Mesodermal cell (in vitro differentiated cells): ENCODE results near the gene TNS1.

Source experiments
- H3K27ac ChIP-seq: 2 replicates; pipeline ENCODE4 v1.7.0; 2013; ENCODE audit warnings: mild to moderate bottlenecking, low read depth, low read length, moderate library complexity; ENCODE audit not compliant: severe bottlenecking
- H3K36me3 ChIP-seq: 2 replicates; pipeline ENCODE4 v1.7.1; 2013; ENCODE audit warnings: mild to moderate bottlenecking, low read length, moderate library complexity; ENCODE audit not compliant: control insufficient read depth, insufficient read depth
- H3K4me1 ChIP-seq: one replicate; pipeline ENCODE4 v1.7.1; 2013; ENCODE audit warnings: mild to moderate bottlenecking, low read length; ENCODE audit not compliant: insufficient read depth, control insufficient read depth, poor library complexity, severe bottlenecking
- H3K4me3 ChIP-seq: 2 replicates; pipeline ENCODE4 v1.7.0; 2013; ENCODE audit warnings: low read length, control low read depth, mild to moderate bottlenecking; ENCODE audit not compliant: insufficient read depth, poor library complexity, severe bottlenecking; ENCODE audit errors: extremely low read depth
- H3K9me3 ChIP-seq: 2 replicates; pipeline ENCODE4 v1.7.1; 2013; ENCODE audit warnings: mild to moderate bottlenecking, low read length, moderate library complexity; ENCODE audit not compliant: control insufficient read depth
- WGBS, 2 experiments: methylation state at CpG; one replicate each; pipeline ENCODE4 v1.1.5; 2013; ENCODE audit warnings: missing lambda C conversion rate in 2 of 2; ENCODE audit not compliant: insufficient coverage in 2 of 2; 5-methylcytosine and 5-hydroxymethylcytosine counted together

Gene TNS1

DNA sequence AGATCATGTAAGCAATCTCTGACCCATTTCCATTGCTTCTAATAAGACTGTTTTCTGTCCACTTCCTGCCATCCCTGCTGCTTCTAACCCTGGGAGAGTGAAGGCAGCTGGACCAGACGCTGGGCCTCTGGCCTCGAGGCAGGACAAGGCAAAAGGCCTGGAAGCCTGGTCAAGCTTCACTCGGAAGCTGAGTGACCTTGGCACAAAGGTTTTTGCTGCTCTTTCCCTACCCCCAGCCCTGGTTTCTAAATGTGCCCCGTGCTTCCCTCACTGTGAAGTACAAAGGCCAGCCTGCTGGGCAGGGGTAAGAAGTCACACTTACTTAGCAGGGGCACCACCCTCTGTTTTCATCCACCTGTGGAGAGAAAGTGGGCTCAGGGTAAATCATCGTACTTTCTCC is 195.0 kb downstream of the TNS1 start:
- H3K9me3 ChIP-seq = no peaks in the 10 kb centered on the region
- peaks cover 51% of the 10 kb centered on the region for H3K36me3 ChIP-seq
- H3K4me3 ChIP-seq = no peak overlapping the region
- no peaks in the 10 kb centered on the region for H3K4me1 ChIP-seq
- WGBS, 2 experiments = 65 to 76% methylated on average over 3 to 4 of the region's 5 CpGs
- H3K27ac ChIP-seq = no peak overlapping the region

DNA sequence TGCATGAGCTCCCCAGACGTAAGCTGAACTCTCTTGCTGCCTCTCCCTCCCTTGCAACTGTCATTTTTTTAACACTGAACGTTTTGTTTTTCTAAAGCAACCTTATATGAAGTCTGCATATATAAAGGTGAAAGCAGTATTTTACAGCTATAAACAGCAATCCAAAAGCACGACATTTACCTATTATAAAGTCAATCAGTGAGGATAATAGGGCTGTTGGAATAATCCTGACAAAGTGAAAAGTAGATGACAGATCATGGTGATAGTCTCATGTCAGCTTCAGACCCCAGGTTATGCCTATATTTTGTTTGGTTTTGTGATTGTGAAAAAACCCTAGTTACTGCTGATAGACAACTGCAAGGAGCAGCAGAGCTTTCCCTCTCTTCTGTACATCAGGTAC is 195.8 kb downstream of the TNS1 start:
- H3K27ac ChIP-seq = no peak overlapping the region
- H3K9me3 ChIP-seq = no peaks in the 10 kb centered on the region
- H3K36me3 ChIP-seq = peaks cover 46% of the 10 kb centered on the region
- no peak overlapping the region for H3K4me3 ChIP-seq
- WGBS, 2 experiments = 100% methylated on average over 1 of the region's 3 CpGs
- H3K4me1 ChIP-seq = no peaks in the 10 kb centered on the region

DNA sequence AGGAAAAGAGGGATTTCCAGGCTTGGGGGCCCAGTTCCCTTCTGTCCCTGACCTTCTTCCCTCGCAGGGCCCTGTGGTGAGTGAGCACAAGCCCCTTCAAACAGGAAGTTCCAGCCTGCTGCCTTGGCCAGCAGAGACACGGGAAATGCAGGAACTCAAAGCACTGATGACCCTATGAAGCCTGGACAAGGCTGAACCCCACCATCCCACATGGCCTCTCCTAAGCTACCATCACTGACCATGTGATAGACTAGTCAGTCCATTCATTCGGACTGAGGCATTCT is 196.4 kb downstream of the TNS1 start:
- Histone ChIP-seq H3K9me3 (no peaks in the 10 kb centered on the region), H3K27ac (no peak overlapping the region), H3K4me3 (no peak overlapping the region), H3K4me1 (no peaks in the 10 kb centered on the region), H3K36me3 (peaks cover 41% of the 10 kb centered on the region)
- 92 to 96% methylated on average over 2 of the region's 3 CpGs for WGBS, 2 experiments

DNA sequence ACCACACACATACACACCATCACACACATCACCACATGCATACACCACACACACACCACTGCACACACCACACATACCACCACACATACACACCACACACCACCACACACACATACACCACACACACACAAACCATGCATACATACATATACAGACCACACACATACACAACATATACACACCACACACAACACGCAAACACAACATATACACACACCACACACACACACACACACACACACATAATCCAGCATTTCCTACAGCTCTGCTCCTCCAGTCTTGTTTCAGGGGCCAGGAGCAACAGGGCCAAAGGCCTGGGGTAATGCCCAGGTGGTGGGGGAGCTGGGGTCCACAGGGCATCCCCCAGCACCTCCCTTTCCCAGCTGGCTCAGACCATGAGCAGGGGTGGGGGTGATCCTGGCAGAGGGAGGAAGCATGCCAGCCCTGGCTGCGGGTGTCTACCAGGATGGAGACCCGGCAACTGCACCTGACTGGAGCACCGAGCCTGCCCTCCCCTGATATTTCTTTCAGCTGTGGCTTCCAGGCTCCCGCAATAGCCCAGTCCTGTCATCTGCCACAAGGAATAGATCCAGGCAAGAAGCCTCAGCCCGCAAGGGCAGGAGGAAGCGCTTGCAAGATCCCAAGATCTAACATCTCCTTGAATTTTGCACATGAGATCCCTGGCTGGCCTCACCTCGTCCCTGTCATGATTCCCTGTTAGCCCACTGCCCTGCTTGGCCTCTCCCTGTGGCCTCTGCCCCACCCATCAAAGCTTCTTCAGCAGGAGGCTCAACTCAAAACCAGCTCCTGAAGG is 196.9 kb downstream of the TNS1 start:
- no peak overlapping the region for H3K4me3 ChIP-seq
- peaks cover 36% of the 10 kb centered on the region for H3K36me3 ChIP-seq
- H3K27ac ChIP-seq = no peak overlapping the region
- no peaks in the 10 kb centered on the region for H3K9me3 ChIP-seq
- H3K4me1 ChIP-seq = no peaks in the 10 kb centered on the region
- WGBS, 2 experiments = 91 to 94% methylated on average over 6 to 7 of the region's 8 CpGs

DNA sequence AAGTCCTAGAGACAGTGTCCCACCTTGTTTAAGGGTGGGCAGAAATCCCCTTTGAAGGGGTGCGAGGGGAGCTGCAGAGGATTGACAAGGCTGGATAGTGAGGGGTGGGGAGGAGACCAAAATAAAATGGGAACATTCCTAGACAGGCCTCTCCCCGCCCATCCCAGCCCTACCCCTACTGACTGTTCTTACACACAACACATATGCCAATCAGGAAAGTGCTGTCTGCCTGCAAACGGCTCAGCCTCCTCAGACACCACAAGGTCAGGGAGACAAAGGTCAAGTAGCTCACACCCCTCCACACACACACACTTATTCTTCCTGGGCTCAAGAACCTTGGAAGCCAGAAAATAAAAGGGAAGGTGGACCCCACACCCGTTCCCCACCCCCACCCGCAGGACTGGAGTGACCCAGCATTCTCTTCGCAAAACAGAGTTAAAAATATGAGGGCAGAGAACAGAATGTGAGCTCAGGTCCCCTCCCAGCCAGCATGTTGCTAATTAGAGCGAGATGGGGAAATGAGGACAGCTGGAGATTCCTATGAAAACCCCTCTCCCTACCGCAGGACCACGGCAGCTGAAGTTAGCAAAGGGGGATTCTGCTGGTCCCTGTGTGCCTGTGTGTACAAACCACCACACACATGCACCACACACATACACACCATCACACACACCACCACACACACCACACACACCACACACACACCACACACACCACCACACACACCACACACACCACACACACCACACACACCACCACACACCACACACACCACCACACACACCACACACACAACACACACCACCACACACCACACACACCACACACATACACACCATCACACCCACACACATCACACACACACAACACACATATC is 197.8 kb downstream of the TNS1 start:
- H3K36me3 ChIP-seq = peaks cover 30% of the 10 kb centered on the region
- H3K27ac ChIP-seq = no peak overlapping the region
- H3K4me3 ChIP-seq = no peak overlapping the region
- H3K9me3 ChIP-seq = no peaks in the 10 kb centered on the region
- 35 to 77% methylated on average over 2 to 4 of the region's 9 CpGs for WGBS, 2 experiments
- H3K4me1 ChIP-seq = no peaks in the 10 kb centered on the region

DNA sequence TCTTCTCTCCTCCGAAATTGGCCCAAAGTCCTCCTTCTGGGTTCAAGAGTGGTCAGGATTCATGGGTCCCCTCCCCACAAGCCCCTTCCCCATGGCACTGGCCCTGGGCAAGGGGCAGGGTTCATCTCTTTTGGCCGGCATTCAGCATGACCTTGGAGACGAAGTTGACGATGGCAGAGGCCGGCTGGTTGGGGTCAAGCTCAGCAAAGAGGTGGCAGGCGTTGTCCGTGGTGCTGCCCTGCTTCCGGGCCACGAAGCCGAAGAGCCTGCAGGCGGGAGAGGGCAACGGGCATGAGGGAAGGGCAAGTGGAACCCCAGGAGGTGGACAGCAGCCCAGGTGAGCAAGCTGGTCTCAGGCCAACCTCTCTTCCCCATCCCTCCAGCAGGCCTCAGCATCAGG is 198.5 kb downstream of the TNS1 start:
- Histone ChIP-seq H3K27ac (no peak overlapping the region), H3K4me1 (no peaks in the 10 kb centered on the region), H3K36me3 (peaks cover 23% of the 10 kb centered on the region), H3K9me3 (no peaks in the 10 kb centered on the region), H3K4me3 (no peak overlapping the region)
- 69 to 85% methylated on average over 9 to 12 of the region's 12 CpGs for WGBS, 2 experiments

DNA sequence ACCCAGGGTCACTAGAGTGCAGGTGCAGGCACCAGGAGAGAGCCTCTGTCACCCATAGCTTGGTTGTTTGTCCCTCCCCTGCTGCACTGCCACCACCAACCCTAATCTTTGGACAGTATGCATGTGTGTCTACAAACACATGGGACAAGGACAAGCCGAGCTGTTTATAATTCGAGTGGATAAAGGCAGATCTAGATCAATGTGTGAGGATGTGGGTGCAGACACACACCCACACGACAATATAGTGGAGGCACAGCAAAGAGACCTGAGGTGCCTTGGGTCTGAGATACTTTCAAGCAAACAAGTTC is 199.2 kb downstream of the TNS1 start:
- 94 to 100% methylated on average over 3 of the region's 3 CpGs for WGBS, 2 experiments
- H3K4me3 ChIP-seq = no peak overlapping the region
- no peak overlapping the region for H3K27ac ChIP-seq
- no peaks in the 10 kb centered on the region for H3K9me3 ChIP-seq
- H3K4me1 ChIP-seq = no peaks in the 10 kb centered on the region
- H3K36me3 ChIP-seq = peaks cover 19% of the 10 kb centered on the region

DNA sequence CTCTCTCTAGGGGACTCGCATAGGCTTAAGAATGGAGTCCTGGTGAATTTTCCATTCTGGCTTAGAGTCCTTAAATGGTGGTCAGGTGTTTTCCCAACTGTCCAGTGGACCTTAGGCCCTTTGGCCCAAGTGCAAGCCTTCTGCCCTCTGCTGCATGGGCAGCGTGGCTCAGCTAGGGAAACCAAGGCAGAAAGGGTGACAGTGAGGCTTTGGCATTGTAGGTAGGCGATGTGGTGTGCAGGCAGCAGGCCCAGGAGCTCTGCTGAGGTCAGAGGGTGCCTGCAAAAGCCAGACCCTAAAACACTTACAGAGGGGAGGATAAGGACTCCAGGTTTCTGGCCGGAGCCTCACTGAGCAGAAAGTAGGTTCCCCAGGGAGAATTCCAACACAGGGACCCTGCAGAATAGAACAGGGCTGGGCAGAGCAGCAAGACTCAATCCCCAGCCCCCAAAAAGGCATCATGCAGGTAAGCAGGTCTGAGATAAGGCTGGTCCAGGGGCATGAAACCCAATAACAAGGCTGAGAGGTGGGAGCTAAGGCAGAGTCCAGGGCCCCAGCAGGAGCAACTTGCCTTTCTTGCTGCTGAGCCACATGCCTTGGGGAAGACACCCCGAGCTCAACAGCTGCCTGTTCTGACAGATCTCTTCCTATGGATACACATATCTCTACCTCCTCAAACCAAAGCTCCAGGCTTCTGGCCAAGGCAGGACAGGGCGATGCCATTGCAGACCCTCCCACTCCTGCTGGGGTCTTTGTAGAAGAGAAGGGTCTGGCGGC is 199.7 kb downstream of the TNS1 start:
- Histone ChIP-seq H3K4me1 (no peaks in the 10 kb centered on the region), H3K9me3 (no peaks in the 10 kb centered on the region), H3K36me3 (peaks cover 18% of the 10 kb centered on the region), H3K4me3 (no peak overlapping the region), H3K27ac (no peak overlapping the region)
- WGBS, 2 experiments = 82 to 100% methylated on average over 3 of the region's 7 CpGs

DNA sequence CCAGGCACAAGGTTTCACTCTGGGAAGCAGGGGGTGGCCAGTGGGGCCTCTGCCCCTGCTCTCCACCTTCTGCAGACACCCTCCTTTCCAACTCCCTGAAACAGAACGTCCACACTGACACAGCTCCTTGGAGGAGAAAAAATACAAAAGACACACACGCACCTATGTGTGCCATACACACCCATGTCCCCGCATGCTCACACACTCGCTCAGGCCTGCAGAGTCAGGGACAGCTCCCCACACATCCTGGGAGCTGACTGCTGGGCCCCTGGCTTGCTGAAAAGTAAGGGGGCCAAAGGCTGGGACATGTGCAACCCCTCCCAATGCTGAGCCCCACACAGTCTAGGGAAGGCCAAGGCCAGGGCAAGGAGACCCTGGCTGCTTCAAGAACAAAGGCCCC is 200.5 kb downstream of the TNS1 start:
- 79 to 89% methylated on average over 2 to 4 of the region's 4 CpGs for WGBS, 2 experiments
- peaks cover 15% of the 10 kb centered on the region for H3K36me3 ChIP-seq
- no peaks in the 10 kb centered on the region for H3K4me1 ChIP-seq
- no peak overlapping the region for H3K4me3 ChIP-seq
- no peaks in the 10 kb centered on the region for H3K9me3 ChIP-seq
- no peak overlapping the region for H3K27ac ChIP-seq

DNA sequence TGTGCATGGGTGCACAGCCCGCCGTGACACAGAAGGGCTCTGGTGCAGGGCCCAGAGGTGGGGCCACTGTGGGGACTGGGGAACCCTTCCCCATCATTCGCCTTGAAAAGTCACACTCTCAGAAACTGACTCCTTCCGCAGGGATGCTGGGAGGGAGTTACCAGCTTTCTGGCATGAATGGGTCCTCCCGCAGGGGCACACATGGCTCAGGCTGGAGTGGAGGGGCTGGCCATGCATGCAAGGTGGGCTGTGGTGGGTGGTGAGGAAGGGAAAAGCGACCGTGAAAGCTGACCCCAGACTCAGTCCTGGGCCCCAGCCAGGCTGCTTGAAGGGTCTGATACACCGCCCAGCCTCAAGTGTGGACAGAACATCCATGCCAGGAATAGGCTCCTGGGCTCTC is 201.1 kb downstream of the TNS1 start:
- Histone ChIP-seq H3K36me3 (peaks cover 11% of the 10 kb centered on the region), H3K9me3 (no peaks in the 10 kb centered on the region), H3K4me3 (no peak overlapping the region), H3K27ac (no peak overlapping the region), H3K4me1 (no peaks in the 10 kb centered on the region)
- WGBS, 2 experiments = 81 to 90% methylated on average over 5 of the region's 8 CpGs
